SJCRH30 (cell line): ENCODE results near the gene EDAR. TPM values are rescaled to one million over a fixed set of nuclear protein-coding genes. Genes with fewer than 3 reads are reported as not detected.

Experiments
- DNase-seq, 2 experiments: peaks; one replicate each; pipeline ENCODE4 v3.0.0-alpha.2; 2015 to 2020
- H3K27ac ChIP-seq: fragments of 250-450 bp; sonication (Bioruptor Pico); 2 replicates; pipeline ENCODE4 v1.5.1; 2020; ENCODE audit warnings: mild to moderate bottlenecking, moderate library complexity
- H3K27me3 ChIP-seq: fragments of 250-450 bp; sonication (Bioruptor Pico); 2 replicates; pipeline ENCODE4 v1.5.1; 2020; ENCODE audit warnings: mild to moderate bottlenecking, moderate library complexity
- H3K36me3 ChIP-seq: fragments of 250-450 bp; sonication (Bioruptor Pico); 2 replicates; pipeline ENCODE4 v1.5.1; 2020; ENCODE audit warnings: mild to moderate bottlenecking, moderate library complexity
- H3K4me1 ChIP-seq: fragments of 250-450 bp; sonication (Bioruptor Pico); 2 replicates; pipeline ENCODE4 v1.5.1; 2020; ENCODE audit warnings: mild to moderate bottlenecking, moderate library complexity
- H3K4me3 ChIP-seq: fragments of 250-450 bp; sonication (Bioruptor Pico); 2 replicates; pipeline ENCODE4 v1.5.1; 2020; ENCODE audit warnings: mild to moderate bottlenecking, moderate library complexity
- H3K9me3 ChIP-seq: fragments of 250-450 bp; sonication (Bioruptor Pico); replicated peaks from 2 replicates; pipeline ENCODE4 v1.5.1; 2020; ENCODE audit warnings: mild to moderate bottlenecking, moderate library complexity
- total RNA-seq: library from RNA; depleted of rRNA; stranded (reverse); fragments of >200 nt; shearing (Covaris generic); gene quantifications from 2 replicates; pipeline ENCODE4 v1.2.3, GENCODE V29; 2014; rRNA removed

EDAR gene
- total RNA-seq, 1 experiment from 2014 or later: not detected

DNA sequence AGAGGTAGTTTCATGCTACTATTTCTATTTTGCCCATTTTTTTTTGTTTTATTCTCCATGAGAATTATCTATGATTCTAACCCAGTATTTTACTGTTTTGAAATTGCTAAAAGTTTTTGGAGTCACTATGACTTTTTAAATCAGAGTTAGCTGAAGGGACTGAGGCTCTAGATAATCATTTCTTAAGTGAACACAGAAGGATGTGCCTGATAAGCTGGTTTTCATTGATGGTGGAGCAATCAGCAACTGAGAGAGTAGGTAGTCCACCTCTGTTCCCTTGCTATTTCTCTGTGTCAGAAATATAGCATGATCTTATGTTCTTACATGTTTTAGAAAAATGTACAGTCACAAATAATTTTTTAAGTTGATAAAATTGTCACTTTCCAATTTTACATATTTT, 143.1 kb downstream of the EDAR start:
- no peak for DNase-seq
- H3K27ac ChIP-seq: no peak overlapping the region
- H3K4me3 ChIP-seq: no peak overlapping the region

More for the DNA sequence above, 143.1 kb downstream of the EDAR start:
- Histone ChIP-seq H3K27me3 (no peaks in the 10 kb centered on the region), H3K36me3 (peaks cover 39% of the 10 kb centered on the region), H3K9me3 (peaks cover 6% of the 10 kb centered on the region; the same call in 1 of the 2 replicates), H3K4me1 (no peaks in the 10 kb centered on the region)

Other genes starting within 250 kb of the EDAR start
- 39.9 and 47.2 TPM in 2 replicates for gene CCDC138, start 202.4 kb downstream of the EDAR start, total RNA-seq
- 0.28 and 0.30 TPM in 2 replicates for gene SH3RF3, start 140.0 kb upstream of the EDAR start, total RNA-seq